ENCODE data around the gene ADAM15.

Gene ADAM15

GRCh38 chr1:155033524-155033923 is 17.6 kb upstream of the ADAM15 start, which contains the start of the genes DCST1 and DCST2:
DCST1 (plus strand) TSS chr1:155033824; CDS start chr1:155034037, 213 bp downstream.
DCST2 (minus strand) TSS chr1:155033781; CDS start chr1:155033701, 80 bp downstream.
- DNase-seq, result no peak

GRCh38 chr1:155034318-155035208 is 16.6 kb upstream of the ADAM15 start:
- DNase-seq, result no peak

- no peak for DNase-seq
Measured at GRCh38 chr1:155035936-155036335, 15.2 kb upstream of the ADAM15 start.

- DNase-seq, result no peak
Measured at GRCh38 chr1:155037043-155037442, 14.1 kb upstream of the ADAM15 start.

GRCh38 chr1:155037851-155038441 is 13.2 kb upstream of the ADAM15 start:
- no peak for DNase-seq

- no peak for DNase-seq
Measured at GRCh38 chr1:155038602-155039307, 12.4 kb upstream of the ADAM15 start.

GRCh38 chr1:155039308-155039669 is 11.8 kb upstream of the ADAM15 start:
- DNase-seq, result no peak

- DNase-seq, result no peak
Measured at GRCh38 chr1:155040358-155041093, 10.6 kb upstream of the ADAM15 start.

GRCh38 chr1:155042789-155043188 is 8.3 kb upstream of the ADAM15 start:
- no peak for DNase-seq

- DNase-seq, result no peak
Measured at GRCh38 chr1:155043301-155043702, 7.8 kb upstream of the ADAM15 start.

- no peak for DNase-seq
Measured at GRCh38 chr1:155043793-155044192, 7.3 kb upstream of the ADAM15 start.

GRCh38 chr1:155044365-155044764 is 6.8 kb upstream of the ADAM15 start:
- DNase-seq, result no peak

- peak; percentile 93 for DNase-seq
Measured at GRCh38 chr1:155044812-155045657, 6.1 kb upstream of the ADAM15 start.

- DNase-seq, result no peak
Measured at GRCh38 chr1:155048449-155049334, 2.4 kb upstream of the ADAM15 start.

GRCh38 chr1:155049651-155050559 is 1.2 kb upstream of the ADAM15 start:
- no peak for DNase-seq

GRCh38 chr1:155051342-155051776 is 243 bp downstream of the ADAM15 start:
- no peak for DNase-seq

- DNase-seq, result peak; percentile 79
Measured at GRCh38 chr1:155051777-155052398, 772 bp downstream of the ADAM15 start.

- peak; percentile 67 for DNase-seq
Measured at GRCh38 chr1:155052439-155053395, 1.6 kb downstream of the ADAM15 start.

All from hematopoietic multipotent progenitor cell treated with erythropoietin and hydrocortisone succinate and interleukin-3 and kit ligand, for 4 days (in vitro differentiated cells).